HCT116 (cell line): ENCODE measurements around the gene NDUFB6. TPM values are rescaled to one million over a fixed set of nuclear protein-coding genes. Genes with fewer than 3 reads are reported as not detected.

Experiments used
- ATAC-seq: fragments of 200-7000 bp; cut with Tn5 transposase; 2 replicates; pipeline ENCODE4 v1.9.1; 2020; ENCODE audit warnings: mild to moderate bottlenecking, moderate library complexity
- BruUV-seq: library from RNA; stranded (reverse); fragments of 400-500 nt; replicated peaks from 2 replicates; lab custom pipeline; 2021; lab: Mats Ljungman, UMichigan
- CTCF ChIA-PET: fragments of 300-600 bp; sonication (Branson Sonifier 250); formaldehyde crosslinking; loops from one replicate; lab custom pipeline; 2021; ENCODE audit warnings: antibody characterized with exemption; lab: Charles Lee
- POLR2A ChIA-PET: fragments of 300-600, 350-600 bp; sonication (Branson Sonifier 250); formaldehyde crosslinking; loops from one replicate; lab custom pipeline; 2021; ENCODE audit warnings: antibody characterized with exemption; lab: Charles Lee
- RAD21 ChIA-PET, 2 experiments: fragments of 300-600 bp; sonication (Branson Sonifier 250); formaldehyde crosslinking; loops; one replicate each; lab custom pipeline; 2023; ENCODE audit warnings: low total read pairs in 2 of 2; ENCODE audit not compliant: uncharacterized antibody in 2 of 2, unreplicated experiment in 2 of 2, low non-redundant PET in 1 of 2; lab: Charles Lee
- DNase-seq: peaks from one replicate; pipeline ENCODE4 v3.0.0-alpha.2; 2010; ENCODE audit warnings: low read depth, low spot score
- H2AFZ ChIP-seq: fragments of 200-600 bp; shearing (Covaris generic), sonication (generic); 2 replicates; pipeline ENCODE4 v1.6.1; 2017; ENCODE audit warnings: low read depth, mixed run types, mixed read lengths, antibody characterized with exemption, low read length; ENCODE audit not compliant: poor library complexity, severe bottlenecking
- H3K27ac ChIP-seq: 2 replicates; pipeline ENCODE4 v1.5.1; 2012; ENCODE audit warnings: low read depth, low read length
- H3K27me3 ChIP-seq: fragments of 200-600 bp; sonication (generic); 2 replicates; pipeline ENCODE4 v1.6.1; 2016; ENCODE audit warnings: mixed run types, low read length, mixed read lengths; ENCODE audit not compliant: insufficient read depth
- H3K36me3 ChIP-seq, 2 experiments: fragments of 200-500 bp in 1 of 2; fragments of 200-600 bp in 1 of 2; sonication (Bioruptor generic) in 1 of 2; sonication (generic) in 1 of 2; 2 replicates each; pipeline versions ENCODE4 v1.5.1 to v1.6.1; 2014 to 2016; ENCODE audit warnings: low read length in 2 of 2, inconsistent platforms in 1 of 2, mixed read lengths in 1 of 2, mixed run types in 1 of 2; ENCODE audit not compliant: insufficient read depth in 2 of 2, control insufficient read depth in 1 of 2
- H3K4me1 ChIP-seq, 2 experiments: fragments of 200-600 bp in 1 of 2; sonication (generic) in 1 of 2; 2 replicates each; pipeline versions ENCODE4 v1.5.1 to v1.6.1; 2012 to 2017; ENCODE audit warnings: low read length in 2 of 2, inconsistent platforms in 1 of 2, mild to moderate bottlenecking in 1 of 2, mixed read lengths in 1 of 2, mixed run types in 1 of 2, moderate library complexity in 1 of 2; ENCODE audit not compliant: insufficient read depth in 2 of 2, control insufficient read depth in 1 of 2
- H3K4me2 ChIP-seq: fragments of 200-600 bp; sonication (generic); 2 replicates; pipeline ENCODE4 v1.6.1; 2017; ENCODE audit warnings: mixed run types, low read length, mixed read lengths
- H3K4me3 ChIP-seq, 2 experiments: fragments of 200-600 bp in 1 of 2; sonication (generic) in 1 of 2; replicated peaks in 1 of 2; 2 replicates each; pipeline ENCODE4 v1.5.1; 2011 to 2016; ENCODE audit warnings: low read length in 2 of 2, control low read depth in 1 of 2, low read depth in 1 of 2, mild to moderate bottlenecking in 1 of 2, mixed read lengths in 1 of 2, mixed run types in 1 of 2
- H3K79me2 ChIP-seq: fragments of 200-600 bp; sonication (generic); 2 replicates; pipeline ENCODE4 v1.6.1; 2017; ENCODE audit warnings: mild to moderate bottlenecking, mixed run types, low read length, moderate library complexity, mixed read lengths; ENCODE audit not compliant: insufficient read depth
- H3K9ac ChIP-seq: fragments of 200-600 bp; sonication (generic); 2 replicates; pipeline ENCODE4 v1.6.1; 2016; ENCODE audit warnings: low read length, mixed read lengths
- H3K9me2 ChIP-seq: fragments of 200-600 bp; sonication (generic), shearing (Covaris generic); 2 replicates; pipeline ENCODE4 v1.6.1; 2017; ENCODE audit warnings: mixed run types, mild to moderate bottlenecking, moderate library complexity; ENCODE audit not compliant: insufficient read depth
- H3K9me3 ChIP-seq, 2 experiments: fragments of 200-500 bp in 1 of 2; fragments of 200-600 bp in 1 of 2; sonication (Bioruptor generic) in 1 of 2; sonication (generic) in 1 of 2; 2 replicates each; pipeline ENCODE4 v1.6.1; 2014 to 2017; ENCODE audit warnings: low read length in 2 of 2, mixed read lengths in 2 of 2, inconsistent platforms in 1 of 2, low read depth in 1 of 2, mild to moderate bottlenecking in 1 of 2, mixed run types in 1 of 2, moderate library complexity in 1 of 2; ENCODE audit not compliant: control insufficient read depth in 1 of 2, insufficient read depth in 1 of 2
- H4K20me1 ChIP-seq: fragments of 200-600 bp; sonication (generic), shearing (Covaris generic); 2 replicates; pipeline ENCODE4 v1.6.1; 2017; ENCODE audit warnings: mixed run types, mild to moderate bottlenecking, moderate library complexity; ENCODE audit not compliant: insufficient read depth
- JUND ChIP-seq: IDR thresholded peaks from 2 replicates; pipeline ENCODE4 v1.6.1; 2012
- SRF ChIP-seq: IDR thresholded peaks from 2 replicates; pipeline ENCODE4 v1.6.1; 2012; ENCODE audit warnings: low read depth
- TCF7L2 ChIP-seq: IDR thresholded peaks from 2 replicates; pipeline ENCODE4 v1.7.0; 2011; ENCODE audit warnings: borderline replicate concordance, inconsistent platforms; ENCODE audit not compliant: insufficient read depth, insufficient read length; ENCODE audit errors: extremely low read depth
- intact Hi-C: fragments of 100-400 bp; cut with micrococcal nuclease; formaldehyde crosslinking; loops from 2 replicates; pipeline ENCODE4 v1.10.0; 2022
- total RNA-seq: library from RNA; stranded (reverse); gene quantifications from one replicate; pipeline ENCODE4 v1.2.1, GENCODE V29; 2021; ENCODE audit not compliant: unreplicated experiment
- TF ChIP-seq, protein P1 (sequence below), 3 experiments: fragments of 200-600 bp in 1 of 3; sonication (generic) in 1 of 3; IDR thresholded peaks in 2 of 3; conservative IDR thresholded peaks in 1 of 3; 2 replicates each; pipeline ENCODE4 v1.5.1; 2012 to 2017; ENCODE audit warnings: low read depth in 2 of 3, low read length in 2 of 3, antibody characterized with exemption in 1 of 3, borderline replicate concordance in 1 of 3, control low read depth in 1 of 3, mild to moderate bottlenecking in 1 of 3, mixed read lengths in 1 of 3, mixed run types in 1 of 3, moderate library complexity in 1 of 3; ENCODE audit not compliant: insufficient read depth in 1 of 3

Gene NDUFB6
- total RNA-seq, 1 experiment from 2014 or later: 68.9 TPM

DNA sequence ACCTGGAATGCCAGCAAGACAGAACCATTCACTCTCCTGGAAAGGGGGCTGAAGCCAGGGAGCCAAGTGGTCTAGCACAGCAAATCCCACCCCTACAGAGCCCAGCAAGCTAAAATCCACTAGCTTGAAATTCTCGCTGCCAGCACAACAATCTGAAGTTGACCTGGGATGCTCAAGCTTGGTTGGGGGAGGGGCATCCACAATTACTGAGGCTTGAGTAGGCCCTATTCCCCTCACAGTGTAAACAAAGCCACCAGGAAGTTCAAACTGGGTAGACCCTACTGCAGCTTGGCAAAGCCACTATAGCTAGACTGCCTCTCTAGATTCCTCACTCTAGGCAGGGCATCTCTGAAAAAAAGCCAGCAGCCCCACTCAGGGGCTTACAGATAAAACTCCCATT lies 64.2 kb downstream of the NDUFB6 start:
- no peak overlapping the region for H2AFZ ChIP-seq
- TF ChIP-seq JUND (no peak), SRF (no peak), TCF7L2 (no peak)
- TF ChIP-seq, all 23 proteins: peak for 0
- DNase-seq (no peak), ATAC-seq (no peak)
- H3K4me1 ChIP-seq: no peaks in the 10 kb centered on the region
- no peak overlapping the region for H3K9ac ChIP-seq
- no peak overlapping the region for H3K4me2 ChIP-seq
- H3K79me2 ChIP-seq: no peaks in the 10 kb centered on the region; the same call in 1 of the 2 replicates
- H3K36me3 ChIP-seq: no peaks in the 10 kb centered on the region
- no peaks in the 10 kb centered on the region for H3K27me3 ChIP-seq
- no peaks in the 10 kb centered on the region for H3K9me2 ChIP-seq
- no peak overlapping the region for H3K27ac ChIP-seq
- BruUV-seq: no TSS peak
- RAD21 ChIA-PET: no interaction called here
- POLR2A ChIA-PET: no interaction called here
- CTCF ChIA-PET: no interaction called here
- no peaks in the 10 kb centered on the region for H4K20me1 ChIP-seq
- intact Hi-C loops: no loop called here
- no peak overlapping the region for H3K4me3 ChIP-seq
- H3K9me3 ChIP-seq: no peaks in the 10 kb centered on the region

DNA sequence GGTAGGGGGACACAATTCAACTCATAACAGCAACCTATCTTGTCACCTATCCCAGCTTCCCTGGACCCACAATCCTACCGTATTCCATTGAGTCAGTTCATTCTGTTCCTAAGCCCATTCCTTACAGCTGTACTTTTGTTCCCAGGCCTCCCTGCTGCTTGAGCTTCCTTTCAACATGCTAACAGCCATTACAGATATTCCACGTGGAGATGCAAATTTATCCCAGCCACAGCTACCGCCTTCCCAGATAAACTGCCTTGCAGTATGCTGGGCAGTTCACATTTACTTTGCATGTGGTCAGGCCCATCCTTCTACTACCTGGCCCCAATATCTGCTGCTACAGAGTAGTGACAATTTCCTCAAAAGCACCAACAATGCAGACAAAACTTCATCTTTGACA lies 70.0 kb downstream of the NDUFB6 start:
- no peak overlapping the region for H2AFZ ChIP-seq
- peaks cover 8 to 33% of the 10 kb centered on the region in 2 experiments; a peak in 3 of 4 replicates for H3K4me1 ChIP-seq
- H3K9ac ChIP-seq: no peak overlapping the region
- ATAC-seq (peak; percentile 34; the same call in 1 of the 2 replicates), DNase-seq (no peak)
- no peaks in the 10 kb centered on the region for H3K9me3 ChIP-seq
- peak overlapping the region; percentile 54 for H3K4me2 ChIP-seq
- no TSS peak for BruUV-seq
- H3K4me3 ChIP-seq: peak overlapping the region in 1 of 2 experiments; percentile 22; a peak in 1 of 4 replicates
- ChIA-PET POLR2A (no interaction called here), RAD21 (no interaction called here), CTCF (no interaction called here)
- no peaks in the 10 kb centered on the region for H3K36me3 ChIP-seq
- no peaks in the 10 kb centered on the region; the same call in 1 of the 2 replicates for H3K79me2 ChIP-seq
- TF ChIP-seq JUND (no peak), SRF (no peak)
- TF ChIP-seq, protein P1, sequence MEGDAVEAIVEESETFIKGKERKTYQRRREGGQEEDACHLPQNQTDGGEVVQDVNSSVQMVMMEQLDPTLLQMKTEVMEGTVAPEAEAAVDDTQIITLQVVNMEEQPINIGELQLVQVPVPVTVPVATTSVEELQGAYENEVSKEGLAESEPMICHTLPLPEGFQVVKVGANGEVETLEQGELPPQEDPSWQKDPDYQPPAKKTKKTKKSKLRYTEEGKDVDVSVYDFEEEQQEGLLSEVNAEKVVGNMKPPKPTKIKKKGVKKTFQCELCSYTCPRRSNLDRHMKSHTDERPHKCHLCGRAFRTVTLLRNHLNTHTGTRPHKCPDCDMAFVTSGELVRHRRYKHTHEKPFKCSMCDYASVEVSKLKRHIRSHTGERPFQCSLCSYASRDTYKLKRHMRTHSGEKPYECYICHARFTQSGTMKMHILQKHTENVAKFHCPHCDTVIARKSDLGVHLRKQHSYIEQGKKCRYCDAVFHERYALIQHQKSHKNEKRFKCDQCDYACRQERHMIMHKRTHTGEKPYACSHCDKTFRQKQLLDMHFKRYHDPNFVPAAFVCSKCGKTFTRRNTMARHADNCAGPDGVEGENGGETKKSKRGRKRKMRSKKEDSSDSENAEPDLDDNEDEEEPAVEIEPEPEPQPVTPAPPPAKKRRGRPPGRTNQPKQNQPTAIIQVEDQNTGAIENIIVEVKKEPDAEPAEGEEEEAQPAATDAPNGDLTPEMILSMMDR (IDR thresholded peaks at IDR 0.05 in 2 of 3, conservative IDR thresholded peaks at IDR 0.05 in 1 of 3; ENCODE audit: borderline replicate concordance in 1 of 3, insufficient read depth in 1 of 3, low read depth in 2 of 3, low read length in 2 of 3): no peak
- H4K20me1 ChIP-seq: no peaks in the 10 kb centered on the region
- H3K27me3 ChIP-seq: no peaks in the 10 kb centered on the region
- no peak overlapping the region for H3K27ac ChIP-seq
- intact Hi-C loops: no loop called here
- H3K9me2 ChIP-seq: no peaks in the 10 kb centered on the region

Other genes with a start within 250 kb of the NDUFB6 start
- 36.2 TPM for gene ACO1, start 188.5 kb downstream of the NDUFB6 start, total RNA-seq
- gene RIGI, start 47.0 kb downstream of the NDUFB6 start, total RNA-seq: 5.5 TPM
- 8.1 TPM for gene SMIM27, start 20.8 kb downstream of the NDUFB6 start, total RNA-seq
- gene TOPORS, start 20.6 kb downstream of the NDUFB6 start, total RNA-seq: 12.7 TPM
- not detected for gene TAF1L, start 62.5 kb upstream of the NDUFB6 start, total RNA-seq
- gene TMEM215, start 210.4 kb upstream of the NDUFB6 start, total RNA-seq: not detected